Ishikawa (cell line): Measurements from ENCODE around the gene LRRC1.

Source experiments
- CEBPB ChIP-seq: IDR thresholded peaks from 2 replicates; pipeline ENCODE4 v1.6.1; 2012
- CREB1 ChIP-seq: IDR thresholded peaks from 2 replicates; pipeline ENCODE4 v1.6.1; 2012; ENCODE audit warnings: low read depth
- EGR1 ChIP-seq: IDR thresholded peaks from 2 replicates; pipeline ENCODE4 v1.6.1; 2012
- EP300 ChIP-seq: IDR thresholded peaks from 2 replicates; pipeline ENCODE4 v1.6.1; 2012; ENCODE audit warnings: borderline replicate concordance
- FOXM1 ChIP-seq: IDR thresholded peaks from 2 replicates; pipeline ENCODE4 v1.6.1; 2012; ENCODE audit warnings: low read depth, borderline replicate concordance
- NFIC ChIP-seq: IDR thresholded peaks from 2 replicates; pipeline ENCODE4 v1.6.1; 2012
- RAD21 ChIP-seq: IDR thresholded peaks from 2 replicates; pipeline ENCODE4 v1.6.1; 2012; ENCODE audit warnings: low read depth
- REST ChIP-seq: IDR thresholded peaks from 2 replicates; pipeline ENCODE4 v1.6.1; 2012; ENCODE audit warnings: low read depth, mild to moderate bottlenecking
- TAF1 ChIP-seq: IDR thresholded peaks from 2 replicates; pipeline ENCODE4 v1.6.1; 2012; ENCODE audit warnings: low read depth, mild to moderate bottlenecking
- TCF12 ChIP-seq: IDR thresholded peaks from 2 replicates; pipeline ENCODE4 v1.6.1; 2012; ENCODE audit warnings: low read depth
- TEAD4 ChIP-seq: IDR thresholded peaks from 2 replicates; pipeline ENCODE4 v1.6.1; 2012
- USF1 ChIP-seq: IDR thresholded peaks from 2 replicates; pipeline ENCODE4 v1.6.1; 2012
- YY1 ChIP-seq: IDR thresholded peaks from 2 replicates; pipeline ENCODE4 v1.6.1; 2012; ENCODE audit warnings: low read depth
- ZBTB7A ChIP-seq: IDR thresholded peaks from 2 replicates; pipeline ENCODE4 v1.6.1; 2012; ENCODE audit warnings: low read depth
- TF ChIP-seq, protein P1 (sequence below): IDR thresholded peaks from 2 replicates; pipeline ENCODE4 v1.6.1; 2012

The LRRC1 gene

GRCh38 chr6:53887316-53887715 is 92.5 kb downstream of the LRRC1 start:
- TF ChIP-seq FOXM1, result no peak
- no peak for TF ChIP-seq CEBPB
- TF ChIP-seq, protein P1, sequence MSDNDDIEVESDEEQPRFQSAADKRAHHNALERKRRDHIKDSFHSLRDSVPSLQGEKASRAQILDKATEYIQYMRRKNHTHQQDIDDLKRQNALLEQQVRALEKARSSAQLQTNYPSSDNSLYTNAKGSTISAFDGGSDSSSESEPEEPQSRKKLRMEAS, result no peak
- TF ChIP-seq EP300, result no peak
- TF ChIP-seq CREB1, result no peak
- no peak for TF ChIP-seq EGR1
- no peak for TF ChIP-seq NFIC
- no peak for TF ChIP-seq ZBTB7A
- no peak for TF ChIP-seq TEAD4
- no peak for TF ChIP-seq TAF1
- no peak for TF ChIP-seq REST
- no peak for TF ChIP-seq USF1
- TF ChIP-seq YY1, result no peak
- no peak for TF ChIP-seq RAD21
- TF ChIP-seq TCF12, result no peak

- TF ChIP-seq REST (no peak), CREB1 (no peak), EP300 (no peak), TAF1 (no peak), NFIC (no peak), TEAD4 (no peak), USF1 (no peak), YY1 (no peak), FOXM1 (no peak), TCF12 (no peak)
- TF ChIP-seq, protein P1, result no peak
These were observed 94.1 kb downstream of the LRRC1 start for GRCh38 chr6:53888931-53889330.

DNA sequence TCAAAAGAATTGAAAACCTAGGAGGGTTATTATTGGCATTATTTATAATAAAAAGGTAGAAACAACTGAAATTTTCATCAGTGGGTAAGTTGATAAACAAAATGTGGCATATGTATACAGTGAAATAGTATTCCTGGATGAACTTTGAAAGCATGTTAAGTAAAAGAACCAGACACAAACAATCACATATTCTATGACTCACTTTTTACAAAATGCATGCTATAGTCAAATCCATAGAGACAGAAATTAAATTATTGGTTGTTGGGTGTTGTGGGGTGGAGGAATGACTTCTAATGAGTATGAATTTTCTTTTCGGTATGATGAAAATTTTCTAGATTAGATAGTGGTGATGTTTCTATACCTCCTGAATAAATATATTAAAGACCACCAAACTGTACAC is 94.6 kb downstream of the LRRC1 start:
- TF ChIP-seq USF1, result no peak
- TF ChIP-seq NFIC, result no peak
- TF ChIP-seq TAF1, result no peak
- no peak for TF ChIP-seq CEBPB
- no peak for TF ChIP-seq FOXM1
- TF ChIP-seq, protein P1, result no peak
- TF ChIP-seq REST, result no peak

GRCh38 chr6:53892707-53893106 is 97.9 kb downstream of the LRRC1 start:
- TF ChIP-seq REST (no peak), CEBPB (no peak), ZBTB7A (no peak), NFIC (no peak), CREB1 (no peak), TCF12 (no peak), YY1 (no peak), TAF1 (no peak), USF1 (no peak), TEAD4 (no peak), EP300 (no peak), EGR1 (no peak), FOXM1 (no peak), RAD21 (no peak)
- TF ChIP-seq, protein P1, result no peak
